GM19193 (cell line): ENCODE data around the gene MBTPS1.

ENCODE experiments used
- POLR2A ChIP-seq: IDR thresholded peaks from 4 replicates; pipeline ENCODE4 v1.6.1; 2011; ENCODE audit not compliant: insufficient read depth, insufficient read length; ENCODE audit errors: extremely low read depth

The MBTPS1 gene

GRCh38 chr16:84056933-84057332 is 59.8 kb downstream of the MBTPS1 start:
- TF ChIP-seq POLR2A = no peak

DNA sequence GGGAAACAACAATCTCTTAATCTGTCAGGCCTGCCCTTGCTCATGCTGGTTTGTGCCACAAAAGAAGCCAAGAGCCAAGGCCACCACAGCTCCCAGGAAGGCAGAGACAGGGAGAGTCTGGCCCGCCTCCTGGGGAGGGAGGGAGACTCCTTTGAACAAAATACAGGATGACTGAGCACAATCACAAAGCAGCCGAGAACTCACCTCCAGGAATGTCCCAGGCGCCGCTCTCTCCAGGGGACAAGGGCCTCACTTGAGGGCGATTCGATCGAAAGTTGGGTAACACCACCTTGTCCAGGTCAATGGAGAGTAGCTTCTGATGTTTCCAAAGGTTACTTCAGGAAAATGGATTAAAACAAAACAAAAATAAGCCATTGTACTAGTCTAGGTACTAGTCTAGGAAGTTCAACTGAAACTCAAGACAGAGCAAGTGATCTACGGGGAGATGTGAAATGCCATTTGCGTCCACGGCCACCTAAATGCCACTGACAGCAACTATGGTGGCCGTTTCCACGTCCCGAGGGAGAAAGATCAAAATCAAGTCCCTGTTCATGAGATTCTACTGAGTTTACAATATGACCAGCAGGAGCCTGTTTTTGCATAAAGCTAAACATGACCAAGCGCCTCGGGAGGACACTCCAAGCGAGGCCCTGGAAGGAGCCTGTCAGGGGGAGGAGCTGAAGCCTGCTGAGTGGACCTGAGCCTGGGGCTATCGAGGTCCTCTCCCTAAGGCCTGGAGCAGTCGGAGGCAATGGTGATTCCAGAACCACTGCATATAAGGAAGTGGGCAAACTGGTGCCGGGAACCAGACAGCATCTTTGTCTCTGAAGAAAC is 60.7 kb downstream of the MBTPS1 start:
- no peak for TF ChIP-seq POLR2A

DNA sequence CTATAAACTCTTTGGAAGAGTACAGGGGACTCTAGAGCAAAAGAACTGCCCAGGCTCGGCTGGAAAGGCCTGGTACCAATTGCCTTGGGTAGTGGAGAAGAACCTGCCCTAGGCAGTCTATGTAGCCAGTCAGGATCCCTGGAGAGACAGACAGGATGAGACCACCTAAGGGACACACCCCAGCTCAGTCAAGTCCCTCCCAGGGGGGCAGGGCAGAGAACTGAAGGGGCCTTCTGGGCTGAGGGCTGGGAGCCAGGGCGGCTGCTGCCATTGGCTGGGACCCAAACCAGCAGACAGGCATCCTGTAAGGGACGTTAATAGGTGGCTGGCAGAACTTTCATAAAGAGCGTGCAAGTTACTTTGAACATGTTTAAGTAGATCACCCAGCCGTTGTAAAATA is 61.4 kb downstream of the MBTPS1 start:
- no peak for TF ChIP-seq POLR2A

- TF ChIP-seq POLR2A = no peak
Observed at GRCh38 chr16:84054916-84055315, 61.8 kb downstream of the MBTPS1 start.

DNA sequence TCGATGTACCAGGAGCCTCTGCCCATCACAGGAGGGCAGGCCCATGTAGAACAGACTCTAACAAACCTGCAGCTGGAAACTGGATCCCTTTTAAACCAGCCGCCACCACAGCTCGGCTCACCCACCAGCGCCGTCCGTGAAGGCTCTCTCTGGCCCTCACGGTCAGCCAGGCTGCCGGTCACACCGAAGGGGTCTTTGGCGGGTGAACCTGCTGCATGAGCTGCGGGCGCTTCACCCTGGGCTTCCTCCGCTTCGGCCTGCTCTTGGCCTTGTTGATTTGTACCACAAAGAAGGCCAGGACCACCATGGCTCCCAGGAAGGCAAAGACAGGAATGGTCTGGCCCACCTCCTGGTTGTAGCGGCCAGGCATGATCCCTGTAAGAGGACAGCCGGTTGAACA is 62.5 kb downstream of the MBTPS1 start:
- TF ChIP-seq POLR2A = no peak

DNA sequence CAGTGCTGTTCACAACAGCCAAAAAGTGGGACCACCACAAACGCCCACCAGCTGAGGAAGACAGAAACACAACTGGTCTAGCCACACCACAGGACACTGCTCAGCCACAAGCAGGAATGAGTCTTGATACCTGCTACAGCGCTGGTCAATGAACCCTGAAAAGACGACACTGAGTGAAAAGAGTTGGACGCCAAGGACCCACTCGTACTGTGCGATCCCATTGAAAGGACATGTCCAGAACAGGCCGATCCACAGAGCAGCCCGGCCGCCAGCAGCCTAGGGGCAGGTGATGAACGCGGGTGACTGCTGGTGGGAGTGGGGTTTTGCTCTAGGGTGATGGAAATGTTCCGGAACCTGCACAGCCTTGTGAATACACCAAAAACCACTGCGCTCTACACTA is 63.5 kb downstream of the MBTPS1 start:
- TF ChIP-seq POLR2A = no peak

DNA sequence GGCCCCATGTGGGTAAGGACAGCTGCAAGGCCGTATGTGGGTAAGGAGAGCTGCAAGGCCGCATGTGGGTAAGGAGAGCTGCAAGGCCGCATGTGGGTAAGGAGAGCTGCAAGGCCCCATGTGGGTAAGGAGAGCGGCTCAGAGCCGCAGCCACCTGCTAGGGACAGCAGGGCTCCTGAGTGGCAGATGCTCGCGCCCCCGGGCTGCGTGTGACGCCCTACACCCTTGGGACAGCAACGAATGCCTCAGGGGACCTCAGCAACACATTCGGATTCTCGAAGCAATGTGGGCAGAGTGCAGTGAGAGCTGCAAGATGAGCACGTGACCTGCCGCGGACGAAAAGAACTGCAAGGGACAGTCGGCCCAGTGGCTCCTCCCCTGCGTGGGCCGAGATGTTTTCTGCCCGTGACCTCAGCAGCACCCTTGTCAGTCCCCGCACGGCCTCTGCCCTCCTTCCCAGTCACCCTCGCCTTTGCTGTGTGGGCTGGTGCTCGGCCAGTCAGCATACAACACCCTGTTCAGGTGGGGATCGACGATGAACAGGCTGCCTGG is 64.6 kb downstream of the MBTPS1 start:
- TF ChIP-seq POLR2A = no peak

- no peak for TF ChIP-seq POLR2A
Observed at GRCh38 chr16:84050316-84050715, 66.4 kb downstream of the MBTPS1 start.

DNA sequence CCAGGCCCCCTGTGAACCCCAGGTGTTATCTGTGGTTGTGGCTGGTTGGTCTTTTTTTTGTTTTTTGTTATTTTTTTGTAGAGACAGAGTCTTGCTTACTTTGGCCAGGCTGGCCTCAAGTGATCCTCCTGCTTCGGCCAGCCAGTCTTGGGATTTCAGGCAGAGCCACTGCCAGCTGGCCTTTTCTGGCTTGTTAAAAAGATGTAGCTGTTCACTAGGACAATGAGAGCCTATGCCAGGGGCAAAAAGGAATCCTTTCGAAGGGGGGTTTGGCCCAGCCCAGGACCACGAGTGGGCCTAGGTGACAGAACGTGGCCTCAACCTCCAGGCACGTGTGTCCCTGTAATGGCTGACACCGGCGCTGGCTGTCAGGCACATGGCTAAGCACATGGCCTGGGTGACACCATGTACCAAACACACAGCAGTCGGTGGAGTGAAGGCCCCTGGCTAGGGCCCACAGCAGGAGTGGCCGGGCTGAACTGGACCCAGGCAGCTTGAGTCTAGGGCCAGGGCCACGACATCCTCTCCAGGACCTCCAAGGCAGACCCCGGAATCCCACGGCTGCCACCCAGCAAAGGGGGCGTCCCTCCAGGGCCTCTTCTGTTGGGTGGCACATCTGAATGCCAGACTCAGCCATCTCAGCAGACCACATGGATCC is 67.2 kb downstream of the MBTPS1 start:
- no peak for TF ChIP-seq POLR2A

DNA sequence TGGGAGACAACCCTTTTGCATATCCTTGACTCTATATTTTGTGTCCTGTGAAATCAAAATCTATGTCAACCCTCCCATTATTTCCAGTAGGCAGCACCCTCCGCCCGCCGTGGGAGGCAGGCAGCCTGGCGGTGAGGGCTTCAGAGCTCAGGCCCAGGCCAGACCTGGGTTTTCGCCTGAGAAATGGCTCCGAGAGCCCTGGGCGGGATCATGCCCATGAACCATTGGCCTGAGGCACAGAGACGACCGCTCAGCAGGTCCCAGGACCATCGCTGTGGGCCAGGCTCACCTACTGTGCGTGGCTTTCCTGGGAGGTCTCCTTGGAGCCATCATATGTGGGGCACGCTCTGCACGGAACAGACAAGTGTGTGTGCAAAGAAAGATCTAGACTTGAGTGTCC is 67.9 kb downstream of the MBTPS1 start:
- no peak for TF ChIP-seq POLR2A

DNA sequence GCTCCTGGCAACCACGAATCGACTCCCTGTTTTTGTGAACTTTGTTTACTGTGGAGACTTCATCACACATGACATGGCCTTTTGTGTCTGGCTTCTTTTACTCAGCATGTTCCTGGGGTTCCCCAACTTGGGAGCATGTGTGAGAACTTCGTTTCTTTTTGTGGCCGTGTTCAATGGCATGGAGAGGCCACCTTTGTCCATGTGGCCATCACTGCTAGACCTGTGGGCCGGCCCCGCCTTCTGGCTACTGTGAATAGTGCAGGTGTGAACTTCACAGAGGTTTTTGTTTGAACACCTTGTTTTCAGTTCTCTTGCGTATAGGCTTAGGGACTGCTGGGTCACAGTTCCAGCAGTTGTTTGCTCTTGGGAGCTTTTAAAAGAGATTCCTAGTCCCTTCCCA is 68.5 kb downstream of the MBTPS1 start:
- TF ChIP-seq POLR2A = no peak

DNA sequence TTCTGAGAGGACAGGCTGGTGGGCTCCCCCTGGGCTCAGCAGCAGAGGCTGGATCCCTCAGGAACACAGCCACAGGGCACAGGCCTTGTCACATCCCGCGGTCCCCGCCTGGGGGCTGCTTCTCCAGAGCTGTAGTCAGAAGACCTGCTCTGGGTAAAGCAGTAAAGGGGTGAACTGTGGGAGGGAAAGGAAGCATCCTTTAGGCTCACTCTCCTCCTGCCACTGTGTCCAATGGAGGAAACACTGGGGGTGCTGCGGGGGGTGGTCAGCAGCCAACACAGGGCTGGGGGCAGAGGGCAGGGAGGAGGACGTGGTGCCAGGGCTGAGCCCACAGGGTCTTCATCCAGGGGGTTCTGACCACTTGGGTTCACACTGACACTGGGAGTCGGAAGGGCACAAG is 69.1 kb downstream of the MBTPS1 start:
- no peak for TF ChIP-seq POLR2A

DNA sequence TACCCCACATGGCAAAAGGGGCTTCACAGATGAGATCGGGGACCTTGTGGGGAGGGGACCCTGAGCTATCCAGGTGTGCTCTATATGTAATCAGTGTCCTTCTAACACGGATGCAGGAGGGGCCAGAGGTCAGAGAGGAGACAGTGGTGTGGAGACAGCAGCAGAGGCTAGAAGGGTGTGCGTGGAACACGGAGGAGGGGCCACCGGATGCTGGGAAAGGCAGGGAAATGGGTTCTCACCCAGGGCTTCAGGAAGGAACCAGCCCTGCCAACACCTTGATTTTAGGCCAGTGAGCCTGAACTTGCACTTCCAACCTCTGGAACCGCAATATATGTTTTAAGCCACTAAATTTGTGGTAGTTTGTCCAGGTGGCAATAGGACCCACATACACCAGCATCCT is 69.5 kb downstream of the MBTPS1 start:
- no peak for TF ChIP-seq POLR2A

- no peak for TF ChIP-seq POLR2A
Observed at GRCh38 chr16:84045818-84046470, 70.8 kb downstream of the MBTPS1 start.

- TF ChIP-seq POLR2A = no peak
Observed at GRCh38 chr16:84045001-84045817, 71.5 kb downstream of the MBTPS1 start.

GRCh38 chr16:84044118-84044488 is 72.6 kb downstream of the MBTPS1 start:
- no peak for TF ChIP-seq POLR2A
